Measurements from ENCODE around the gene APC2. TPM values are rescaled to one million over a fixed set of nuclear protein-coding genes. Genes with fewer than 3 reads are reported as not detected.

APC2 gene
- total RNA-seq, 4 donors from 2014 or later = 0.02 to 1.2 (median 0.35) TPM

DNA sequence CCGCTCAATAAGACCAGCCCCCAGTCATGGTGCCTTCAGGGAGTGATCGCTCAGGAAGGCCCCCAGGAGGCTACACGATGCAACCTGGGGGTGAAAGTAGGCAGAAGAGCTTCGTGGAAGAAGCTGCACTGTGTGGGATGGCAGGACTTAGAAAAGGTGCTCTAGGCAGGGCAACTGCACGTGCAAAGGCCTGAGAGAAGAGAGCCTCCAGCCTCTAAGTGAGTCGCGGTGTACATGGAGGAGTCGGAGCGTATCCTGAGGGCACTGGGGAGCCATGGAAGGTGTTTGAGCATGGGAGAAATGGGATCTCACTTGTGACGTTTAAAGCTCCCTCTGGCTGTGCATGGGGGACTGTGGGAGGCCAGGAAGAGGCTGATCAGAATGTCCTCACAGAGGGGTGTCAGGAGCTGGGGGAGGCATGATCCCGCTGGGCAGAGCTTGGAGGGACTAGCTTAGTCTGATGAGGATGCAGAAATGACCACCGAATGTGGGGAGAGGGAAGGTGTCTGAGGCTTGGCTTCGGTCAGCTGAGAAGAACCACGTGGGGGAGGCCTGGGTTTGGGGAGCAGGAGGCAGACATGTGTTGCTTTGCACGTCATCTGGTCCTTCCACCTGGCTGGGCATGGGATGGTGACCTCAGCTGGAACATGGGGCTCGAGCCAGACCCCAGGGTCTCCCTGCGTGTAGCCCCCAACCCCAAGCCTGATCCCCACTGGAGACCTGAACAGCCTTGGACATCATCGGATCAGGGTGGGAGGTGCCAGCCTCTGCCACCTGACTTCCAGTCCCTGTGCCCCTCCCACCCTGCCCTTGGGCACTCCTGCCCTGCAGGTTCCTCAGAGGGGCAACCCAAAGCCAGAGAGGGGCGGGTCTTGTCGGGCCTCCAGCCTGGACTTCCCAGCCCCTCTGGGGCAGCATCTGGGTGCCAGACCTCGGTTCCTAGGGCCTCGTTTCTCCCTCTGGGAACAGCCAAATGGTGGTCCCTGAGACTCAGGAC, 1.1 kb downstream of the APC2 start:
- H3K9me3 ChIP-seq = no peaks in the 10 kb centered on the region
- H3K4me3 ChIP-seq = no peak overlapping the region
- H3K4me1 ChIP-seq = peaks cover 0 to 64% (median 22%) of the 10 kb centered on the region in 3 donors
- no peak overlapping the region for H3K27ac ChIP-seq
- H3K36me3 ChIP-seq = no peaks in the 10 kb centered on the region
- ATAC-seq = no peak
- TF ChIP-seq POLR2A (IDR thresholded peaks at IDR 0.05) (no peak), EP300 (IDR thresholded peaks at IDR 0.05) (no peak), POLR2AphosphoS5 (IDR thresholded peaks at IDR 0.05) (no peak)
- TF ChIP-seq, protein P1, sequence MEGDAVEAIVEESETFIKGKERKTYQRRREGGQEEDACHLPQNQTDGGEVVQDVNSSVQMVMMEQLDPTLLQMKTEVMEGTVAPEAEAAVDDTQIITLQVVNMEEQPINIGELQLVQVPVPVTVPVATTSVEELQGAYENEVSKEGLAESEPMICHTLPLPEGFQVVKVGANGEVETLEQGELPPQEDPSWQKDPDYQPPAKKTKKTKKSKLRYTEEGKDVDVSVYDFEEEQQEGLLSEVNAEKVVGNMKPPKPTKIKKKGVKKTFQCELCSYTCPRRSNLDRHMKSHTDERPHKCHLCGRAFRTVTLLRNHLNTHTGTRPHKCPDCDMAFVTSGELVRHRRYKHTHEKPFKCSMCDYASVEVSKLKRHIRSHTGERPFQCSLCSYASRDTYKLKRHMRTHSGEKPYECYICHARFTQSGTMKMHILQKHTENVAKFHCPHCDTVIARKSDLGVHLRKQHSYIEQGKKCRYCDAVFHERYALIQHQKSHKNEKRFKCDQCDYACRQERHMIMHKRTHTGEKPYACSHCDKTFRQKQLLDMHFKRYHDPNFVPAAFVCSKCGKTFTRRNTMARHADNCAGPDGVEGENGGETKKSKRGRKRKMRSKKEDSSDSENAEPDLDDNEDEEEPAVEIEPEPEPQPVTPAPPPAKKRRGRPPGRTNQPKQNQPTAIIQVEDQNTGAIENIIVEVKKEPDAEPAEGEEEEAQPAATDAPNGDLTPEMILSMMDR (IDR thresholded peaks at IDR 0.05) = no peak
- 48 to 53% methylated on average over 3 to 12 of the region's 22 CpGs for WGBS, 2 donors (ENCODE audit: low coverage in 1 of 2)
- H3K27me3 ChIP-seq = peaks cover 100% of the 10 kb centered on the region

DNA sequence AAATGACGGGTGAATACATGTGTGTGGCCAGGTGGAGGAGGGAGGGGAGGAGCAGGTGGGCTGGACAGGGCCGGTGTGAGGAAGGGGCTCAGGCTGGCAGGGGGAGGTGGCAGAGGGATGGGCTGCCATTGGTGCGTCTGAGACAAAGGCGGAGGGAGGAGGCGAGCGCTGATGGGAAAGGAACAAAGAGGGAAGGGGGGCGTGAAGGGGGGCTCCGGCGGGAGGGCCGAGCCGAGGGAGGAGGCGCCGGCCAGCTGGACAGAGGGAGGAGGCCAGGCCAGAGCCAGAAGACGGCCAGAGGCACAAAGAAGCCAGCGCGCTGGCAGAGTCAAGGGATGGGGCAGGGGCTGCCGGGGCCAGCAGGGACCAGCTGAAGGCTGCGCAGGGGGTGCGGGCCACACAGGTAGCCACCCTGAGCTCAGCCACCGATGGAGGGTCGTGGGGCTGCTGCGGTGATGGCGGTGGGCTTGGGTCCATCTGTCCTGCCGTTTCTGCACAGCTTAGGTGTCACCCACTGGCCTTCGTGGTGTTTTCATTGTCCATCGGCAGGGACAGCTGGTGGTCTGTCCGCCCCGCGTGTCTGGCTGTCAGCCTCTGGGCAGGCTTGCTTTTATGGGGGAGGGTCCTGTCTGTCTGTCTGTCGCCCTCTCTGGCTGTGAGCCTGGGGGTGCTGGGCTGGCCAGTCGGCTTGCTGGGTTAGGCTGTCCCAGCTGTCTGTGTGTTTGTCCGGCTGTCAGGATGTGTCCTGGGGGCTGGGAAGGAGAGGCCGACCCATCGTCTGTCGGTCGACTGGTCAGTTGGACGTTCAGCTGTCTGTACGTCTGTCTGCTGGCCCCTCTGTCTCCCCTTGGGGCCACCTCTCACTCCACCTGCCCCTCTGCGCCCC, 2.2 kb downstream of the APC2 start:
- 0 to 9% methylated on average over 4 to 18 of the region's 39 CpGs for WGBS, 2 donors (ENCODE audit: low coverage in 1 of 2)
- no peak overlapping the region for H3K27ac ChIP-seq
- no peak for TF ChIP-seq POLR2A (IDR thresholded peaks at IDR 0.05)
- no peak for TF ChIP-seq POLR2AphosphoS5 (IDR thresholded peaks at IDR 0.05)
- TF ChIP-seq, protein P1 (IDR thresholded peaks at IDR 0.05) = no peak
- ATAC-seq = no peak
- no peaks in the 10 kb centered on the region for H3K36me3 ChIP-seq
- H3K27me3 ChIP-seq = peaks cover 100% of the 10 kb centered on the region
- no peak overlapping the region for H3K4me3 ChIP-seq
- peaks cover 0 to 64% (median 14%) of the 10 kb centered on the region in 3 donors for H3K4me1 ChIP-seq
- no peaks in the 10 kb centered on the region for H3K9me3 ChIP-seq

DNA sequence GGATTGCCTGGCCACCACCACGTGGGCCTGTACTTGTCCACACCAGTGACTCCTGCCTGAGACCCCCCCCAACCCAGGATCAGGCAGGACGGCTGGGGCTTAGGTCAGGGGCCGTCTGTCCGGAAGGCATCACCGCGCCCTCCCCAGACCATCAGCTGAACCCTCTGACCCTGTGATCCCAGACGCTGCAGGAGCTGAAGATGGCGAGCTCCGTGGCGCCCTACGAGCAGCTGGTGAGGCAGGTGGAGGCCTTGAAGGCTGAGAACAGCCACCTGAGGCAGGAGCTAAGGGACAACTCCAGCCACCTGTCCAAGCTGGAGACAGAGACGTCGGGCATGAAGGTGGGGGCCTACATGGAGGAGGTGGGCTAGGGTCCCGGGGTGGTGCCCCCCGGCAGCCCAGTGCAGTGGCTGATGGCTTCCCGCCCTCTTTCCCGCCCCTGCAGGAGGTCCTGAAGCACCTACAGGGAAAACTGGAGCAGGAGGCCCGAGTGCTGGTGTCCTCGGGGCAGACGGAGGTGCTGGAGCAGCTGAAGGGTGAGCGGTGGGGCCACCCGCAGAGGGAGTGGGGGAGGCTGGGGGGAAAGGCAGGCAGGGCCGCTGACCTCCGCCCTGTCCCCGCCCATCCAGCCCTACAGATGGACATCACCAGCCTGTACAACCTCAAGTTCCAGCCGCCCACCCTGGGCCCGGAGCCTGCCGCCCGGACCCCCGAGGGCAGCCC, 3.0 kb downstream of the APC2 start:
- ATAC-seq = no peak
- peaks cover 0 to 65% (median 14%) of the 10 kb centered on the region in 3 donors for H3K4me1 ChIP-seq
- H3K36me3 ChIP-seq = no peaks in the 10 kb centered on the region
- H3K27ac ChIP-seq = peak overlapping the region in 1 of 4 donors; percentile 38
- WGBS, 2 donors (ENCODE audit: low coverage in 1 of 2) = no CpG with 5 or more reads among the region's 30 CpGs
- peaks cover 100% of the 10 kb centered on the region for H3K27me3 ChIP-seq
- TF ChIP-seq POLR2AphosphoS5 (IDR thresholded peaks at IDR 0.05) = no peak
- TF ChIP-seq, protein P1 (IDR thresholded peaks at IDR 0.05) = no peak
- H3K9me3 ChIP-seq = no peaks in the 10 kb centered on the region
- H3K4me3 ChIP-seq = no peak overlapping the region

DNA sequence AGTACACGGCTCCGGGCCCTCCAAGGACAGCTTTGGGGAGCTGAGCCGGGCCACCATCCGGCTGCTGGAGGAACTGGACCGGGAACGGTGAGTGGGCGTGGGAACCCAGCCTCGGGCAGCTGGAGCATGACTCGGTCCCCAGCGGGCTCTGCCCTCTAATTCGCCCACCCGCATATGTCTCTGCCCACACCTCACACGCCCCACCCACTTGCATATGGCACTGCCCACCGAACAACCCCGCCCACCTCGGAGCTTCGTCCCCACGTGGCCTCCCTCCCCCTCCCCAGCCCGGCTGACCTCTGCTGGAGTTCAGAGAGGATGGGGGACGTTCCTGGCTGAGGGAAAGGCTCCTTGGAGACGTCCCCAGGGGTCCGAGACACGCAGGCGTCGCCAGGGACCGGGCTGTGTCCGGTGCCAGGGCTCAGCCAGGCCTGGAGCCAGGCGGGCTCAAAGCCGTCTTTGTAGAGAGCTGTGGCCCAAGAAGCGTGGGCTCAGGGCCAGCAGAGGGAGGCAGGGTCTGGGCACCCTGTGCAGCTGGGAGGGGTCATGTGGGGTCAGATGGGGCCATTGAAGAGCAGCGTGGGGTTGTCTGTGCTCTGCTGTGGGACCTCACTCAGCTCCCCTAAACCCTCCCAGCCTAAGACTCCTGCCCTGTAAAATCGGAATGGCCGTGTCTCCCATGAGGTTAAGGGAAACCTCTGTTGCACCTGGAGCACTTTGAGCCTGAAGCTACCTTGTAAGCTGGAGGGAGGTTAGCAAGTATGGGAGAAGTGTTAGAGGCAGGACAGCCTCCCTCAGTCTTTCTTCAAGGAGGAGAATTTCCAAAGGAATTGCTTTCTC, 3.8 kb downstream of the APC2 start:
- peaks cover 98% of the 10 kb centered on the region for H3K27me3 ChIP-seq
- peaks cover 0 to 65% (median 14%) of the 10 kb centered on the region in 3 donors for H3K4me1 ChIP-seq
- TF ChIP-seq POLR2AphosphoS5 (IDR thresholded peaks at IDR 0.05) = no peak
- TF ChIP-seq, protein P1 (IDR thresholded peaks at IDR 0.05) = no peak
- TF ChIP-seq POLR2A (IDR thresholded peaks at IDR 0.05) = no peak
- no peak for TF ChIP-seq EP300 (IDR thresholded peaks at IDR 0.05)
- peak overlapping the region in 1 of 4 donors; percentile 38 for H3K27ac ChIP-seq
- H3K9me3 ChIP-seq = no peaks in the 10 kb centered on the region
- H3K4me3 ChIP-seq = no peak overlapping the region
- ATAC-seq = peak; percentile 34
- WGBS, 2 donors (ENCODE audit: low coverage in 1 of 2) = 29 to 60% methylated on average over 5 to 10 of the region's 33 CpGs
- no peaks in the 10 kb centered on the region for H3K36me3 ChIP-seq
